Endothelial cell of umbilical vein (primary cell): Measurements from ENCODE around the gene DNAJB12. TPM values are rescaled to one million over a fixed set of nuclear protein-coding genes. Genes with fewer than 3 reads are reported as not detected.
"Not testable (repeated sequence)": the region's sequence is repeated elsewhere in the genome, so short reads cannot be mapped to it uniquely, and the experiment has no call there.

Experiments
- BruUV-seq: library from RNA; stranded (reverse); fragments of 400-500 nt; replicated peaks from 2 replicates; lab custom pipeline; 2021; lab: Mats Ljungman, UMichigan
- CTCF ChIA-PET: fragments of 300-600, 350-600 bp; sonication (Branson Sonifier 250); formaldehyde crosslinking; loops from one replicate; lab custom pipeline; 2021; ENCODE audit warnings: antibody characterized with exemption, inconsistent platforms; lab: Charles Lee
- POLR2A ChIA-PET: fragments of 300-600, 350-600 bp; sonication (Branson Sonifier 250); formaldehyde crosslinking; loops from one replicate; lab custom pipeline; 2021; ENCODE audit warnings: antibody characterized with exemption, inconsistent platforms; lab: Charles Lee
- DNase-seq: peaks from one replicate; pipeline ENCODE4 v3.0.0-alpha.2; 2011; ENCODE audit warnings: low read depth, low spot score
- FAIRE-seq: peaks from 2 replicates; lab custom pipeline; 2011; peaks lifted over from hg19 to GRCh38; lab: Jason Lieb, UNC
- H2AFZ ChIP-seq: 2 replicates; pipeline ENCODE4 v1.6.0; 2012; ENCODE audit warnings: low read depth, low read length, control low read depth, inconsistent platforms
- H3K27ac ChIP-seq: 2 replicates; pipeline ENCODE4 v1.5.1; 2011; ENCODE audit warnings: low read depth, mild to moderate bottlenecking, control low read depth, low read length, moderate library complexity; ENCODE audit not compliant: insufficient read depth
- H3K27me3 ChIP-seq, 2 experiments: 2 replicates each; pipeline versions ENCODE4 v1.6.0 to v1.6.1; 2011; ENCODE audit warnings: low read length in 2 of 2, mixed read lengths in 1 of 2; ENCODE audit not compliant: control insufficient read depth in 2 of 2, insufficient read depth in 2 of 2
- H3K36me3 ChIP-seq, 2 experiments: 2 replicates in 1 of 2; 3 replicates in 1 of 2; pipeline ENCODE4 v1.5.1; 2011; ENCODE audit warnings: low read length in 2 of 2, mild to moderate bottlenecking in 1 of 2, moderate library complexity in 1 of 2; ENCODE audit not compliant: control insufficient read depth in 2 of 2, insufficient read depth in 2 of 2; ENCODE audit errors: extremely low read depth in 1 of 2
- H3K4me1 ChIP-seq: 3 replicates; pipeline ENCODE4 v1.5.1; 2011; ENCODE audit warnings: mild to moderate bottlenecking, low read length; ENCODE audit not compliant: control insufficient read depth, insufficient read depth; ENCODE audit errors: extremely low read depth
- H3K4me2 ChIP-seq: 2 replicates; pipeline ENCODE4 v1.6.1; 2011; ENCODE audit warnings: low read length, control low read depth, mixed read lengths; ENCODE audit not compliant: insufficient read depth
- H3K4me3 ChIP-seq, 3 experiments: fragments of 200-600 bp in 1 of 3; sonication (generic), shearing (Covaris generic) in 1 of 3; replicated peaks in 1 of 3; 2 replicates each; pipeline ENCODE4 v1.5.1; 2011 to 2016; ENCODE audit warnings: control low read depth in 3 of 3, low read length in 3 of 3, mild to moderate bottlenecking in 2 of 3, inconsistent platforms in 1 of 3, low read depth in 1 of 3, moderate library complexity in 1 of 3; ENCODE audit not compliant: insufficient read depth in 1 of 3
- H3K79me2 ChIP-seq: 2 replicates; pipeline ENCODE4 v1.6.0; 2012; ENCODE audit warnings: low read length, inconsistent platforms; ENCODE audit not compliant: control insufficient read depth, insufficient read depth
- H3K9ac ChIP-seq: replicated peaks from 2 replicates; pipeline ENCODE3; 2011; ENCODE audit warnings: low read length, control low read depth; ENCODE audit not compliant: insufficient read depth; ENCODE audit errors: extremely low read depth
- H3K9me1 ChIP-seq: replicated peaks from 3 replicates; pipeline ENCODE4 v1.6.0; 2011; ENCODE audit warnings: mild to moderate bottlenecking, low read length; ENCODE audit not compliant: control insufficient read depth, insufficient read depth; ENCODE audit errors: extremely low read depth
- H3K9me3 ChIP-seq: replicated peaks from 2 replicates; pipeline ENCODE4 v1.5.1; 2012; ENCODE audit warnings: low read length, inconsistent platforms; ENCODE audit not compliant: control insufficient read depth, insufficient read depth
- H4K20me1 ChIP-seq: replicated peaks from 2 replicates; pipeline ENCODE3; 2011; ENCODE audit warnings: mild to moderate bottlenecking, low read length; ENCODE audit not compliant: control insufficient read depth, insufficient read depth; ENCODE audit errors: extremely low read depth
- CTCF ChIP-seq, 2 donors: IDR thresholded peaks; 1 replicate in 1 of 2; 2 replicates in 1 of 2; pipeline ENCODE4 v1.5.1; 2011; ENCODE audit warnings: low read length in 2 of 2, mild to moderate bottlenecking in 2 of 2, moderate library complexity in 2 of 2, control low read depth in 1 of 2, inconsistent platforms in 1 of 2, low read depth in 1 of 2; ENCODE audit not compliant: insufficient read depth in 1 of 2; ENCODE audit errors: extremely low read depth in 1 of 2
- EZH2 ChIP-seq: IDR thresholded peaks from 2 replicates; pipeline ENCODE4 v1.6.1; 2012; ENCODE audit warnings: borderline replicate concordance, low read depth, mild to moderate bottlenecking, moderate library complexity, low read length, inconsistent platforms; ENCODE audit not compliant: severe bottlenecking
- FOS ChIP-seq: IDR thresholded peaks from 2 replicates; pipeline ENCODE4 v1.6.1; 2011; ENCODE audit warnings: mild to moderate bottlenecking, low read length, moderate library complexity, borderline replicate concordance; ENCODE audit not compliant: insufficient read depth
- GATA2 ChIP-seq: IDR thresholded peaks from 2 replicates; pipeline ENCODE4 v1.7.0; 2011; ENCODE audit warnings: low read depth, mild to moderate bottlenecking, moderate library complexity, mixed read lengths, low read length; ENCODE audit not compliant: insufficient read length, insufficient read depth
- JUN ChIP-seq: IDR thresholded peaks from 2 replicates; pipeline ENCODE4 v1.6.1; 2011; ENCODE audit warnings: borderline replicate concordance, low read depth; ENCODE audit not compliant: insufficient read length, insufficient read depth
- MAX ChIP-seq: IDR thresholded peaks from 2 replicates; pipeline ENCODE4 v1.6.1; 2011; ENCODE audit not compliant: insufficient read depth, insufficient read length
- MYC ChIP-seq: IDR thresholded peaks from one replicate; pipeline ENCODE4 v1.6.1; 2011; ENCODE audit warnings: mild to moderate bottlenecking, low read depth, low read length
- POLR2A ChIP-seq: IDR thresholded peaks from 2 replicates; pipeline ENCODE4 v1.6.1; 2012; ENCODE audit warnings: low read depth, mild to moderate bottlenecking, control low read depth, low read length
- POLR2AphosphoS5 ChIP-seq: IDR thresholded peaks from 2 replicates; pipeline ENCODE4 v1.6.1; 2012; ENCODE audit warnings: low read depth, mild to moderate bottlenecking, control low read depth, low read length, moderate library complexity; ENCODE audit not compliant: insufficient read depth
- dilution Hi-C: fragments of 300-500 bp; cut with MboI; formaldehyde crosslinking; loops from one replicate; pipeline ENCODE4 v1.15.0; 2019; ENCODE audit warnings: low sequenced_read_pairs; ENCODE audit not compliant: extremely low pct_ligation_motif_present
- intact Hi-C: fragments of 100-400 bp; cut with micrococcal nuclease; formaldehyde crosslinking; loops from one replicate; pipeline ENCODE4 v1.10.0; 2022
- polyA plus RNA-seq, 4 experiments: library from polyadenylated mRNA; depleted of rRNA in 3 of 4; stranded (reverse) in 3 of 4; unstranded in 1 of 4; fragments of >200 nt; gene quantifications; 2 replicates each; pipeline versions ENCODE4 v1.2.1 to v1.2.3, GENCODE V29; 2011 to 2012; ENCODE audit warnings: missing spikeins in 1 of 4
- total RNA-seq: library from RNA; stranded (reverse); gene quantifications from 2 replicates; pipeline ENCODE4 v1.2.3, GENCODE V29; 2021

Gene DNAJB12
- total and polyA plus RNA-seq, 2 donors (not counting 3 experiments of a cell fraction or from before 2014, with no cell fraction given): 27.2 to 44.2 TPM

GRCh38 chr10:72297281-72297804, 57.4 kb downstream of the DNAJB12 start:
- no peaks in the 10 kb centered on the region for H3K27me3 ChIP-seq
- ChIA-PET POLR2A (interaction anchor here (0.7 to 2.1 kb wide), 12 partner anchors 12 to 49 kb away, joined by 3 to 22 read pairs (median 4); partner anchors contain the start of gene DDIT4), CTCF (interaction anchor here (0.7 to 1.7 kb wide), 11 partner anchors 10 to 249 kb away, joined by 3 to 15 read pairs (median 5); partner anchors contain the start of gene DDIT4)
- FAIRE-seq: no peak
- H2AFZ ChIP-seq: no peak overlapping the region
- H3K4me2 ChIP-seq: peak overlapping the region; percentile 50
- intact Hi-C loops: loop anchor here (1.0 kb wide), 2 partner anchors 24 to 38 kb away; partner anchors contain the start of gene DDIT4
- peak overlapping the region; percentile 88 for H3K27ac ChIP-seq
- H3K9me1 ChIP-seq: no peaks in the 10 kb centered on the region
- no peaks in the 10 kb centered on the region for H3K79me2 ChIP-seq
- TSS peak; percentile 97 for BruUV-seq
- dilution Hi-C loops: no loop called here
- peaks cover 15% of the 10 kb centered on the region for H3K4me1 ChIP-seq
- peak; percentile 85 for DNase-seq
- no peaks in the 10 kb centered on the region for H3K9me3 ChIP-seq
- peak overlapping the region in 2 of 3 experiments; percentile 34 to 44 for H3K4me3 ChIP-seq
- no peaks in the 10 kb centered on the region for H4K20me1 ChIP-seq
- peak overlapping the region; percentile 68 for H3K9ac ChIP-seq
- peak; percentile 73 for TF ChIP-seq POLR2AphosphoS5
- peak; percentile 50 for TF ChIP-seq MYC
- no peak for TF ChIP-seq MAX
- TF ChIP-seq GATA2: peak; percentile 85
- peak; percentile 81 for TF ChIP-seq FOS
- peak; percentile 10 for TF ChIP-seq JUN
- no peak for TF ChIP-seq CTCF (IDR thresholded peaks at IDR 0.05; ENCODE audit: extremely low read depth in 1 of 2, insufficient read depth in 1 of 2, low read depth in 1 of 2, low read length in 2 of 2)
- TF ChIP-seq POLR2A: no peak
- no peak for TF ChIP-seq EZH2
- H3K36me3 ChIP-seq: no peaks in the 10 kb centered on the region

GRCh38 chr10:72296829-72297280, 57.9 kb downstream of the DNAJB12 start:
- H3K4me1 ChIP-seq: peaks cover 15% of the 10 kb centered on the region
- ChIA-PET POLR2A (interaction anchor here (0.7 to 2.1 kb wide), 11 partner anchors 12 to 49 kb away, joined by 3 to 22 read pairs (median 4); partner anchors contain the start of gene DDIT4), CTCF (interaction anchor here (0.8 to 1.7 kb wide), 9 partner anchors 10 to 248 kb away, joined by 3 to 15 read pairs (median 5); no protein-coding TSS in a partner anchor)
- H3K79me2 ChIP-seq, H3K27me3 ChIP-seq, FAIRE-seq, dilution Hi-C loops, DNase-seq, H3K9me1 ChIP-seq, H4K20me1 ChIP-seq, H3K9me3 ChIP-seq, H2AFZ ChIP-seq, H3K36me3 ChIP-seq: not testable (repeated sequence)
- intact Hi-C loops: loop anchor here (1.0 kb wide), 2 partner anchors 24 to 38 kb away; partner anchors contain the start of gene DDIT4
- BruUV-seq: TSS peak; percentile 87
- H3K27ac ChIP-seq: peak overlapping the region; percentile 88
- peak overlapping the region in 1 of 3 experiments; percentile 14 for H3K4me3 ChIP-seq
- peak overlapping the region; percentile 13 for H3K4me2 ChIP-seq
- H3K9ac ChIP-seq: peak overlapping the region; percentile 68
